ENCODE results near the gene ANKRD11.

Gene ANKRD11

DNA sequence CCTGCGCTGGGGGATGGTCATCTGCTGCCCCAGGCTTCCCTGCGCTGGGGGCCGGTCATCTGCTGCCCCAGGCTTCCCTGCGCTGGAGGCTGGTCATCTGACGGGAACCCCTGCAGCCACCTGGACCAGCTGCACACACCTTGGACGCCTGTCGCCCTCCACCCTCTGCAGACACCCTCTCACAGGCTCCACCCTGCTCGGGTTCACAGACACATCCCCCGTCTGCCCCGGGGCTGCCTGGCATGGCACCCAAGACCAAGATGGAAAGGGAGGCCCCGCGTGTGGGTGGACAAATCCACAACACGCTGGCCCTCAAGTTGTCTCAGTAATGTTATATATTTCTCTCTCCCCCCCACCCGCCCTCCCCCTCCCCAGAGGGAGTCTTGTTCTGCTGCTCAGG lies 89.6 kb downstream of the ANKRD11 start:
- TF ChIP-seq, protein P1, sequence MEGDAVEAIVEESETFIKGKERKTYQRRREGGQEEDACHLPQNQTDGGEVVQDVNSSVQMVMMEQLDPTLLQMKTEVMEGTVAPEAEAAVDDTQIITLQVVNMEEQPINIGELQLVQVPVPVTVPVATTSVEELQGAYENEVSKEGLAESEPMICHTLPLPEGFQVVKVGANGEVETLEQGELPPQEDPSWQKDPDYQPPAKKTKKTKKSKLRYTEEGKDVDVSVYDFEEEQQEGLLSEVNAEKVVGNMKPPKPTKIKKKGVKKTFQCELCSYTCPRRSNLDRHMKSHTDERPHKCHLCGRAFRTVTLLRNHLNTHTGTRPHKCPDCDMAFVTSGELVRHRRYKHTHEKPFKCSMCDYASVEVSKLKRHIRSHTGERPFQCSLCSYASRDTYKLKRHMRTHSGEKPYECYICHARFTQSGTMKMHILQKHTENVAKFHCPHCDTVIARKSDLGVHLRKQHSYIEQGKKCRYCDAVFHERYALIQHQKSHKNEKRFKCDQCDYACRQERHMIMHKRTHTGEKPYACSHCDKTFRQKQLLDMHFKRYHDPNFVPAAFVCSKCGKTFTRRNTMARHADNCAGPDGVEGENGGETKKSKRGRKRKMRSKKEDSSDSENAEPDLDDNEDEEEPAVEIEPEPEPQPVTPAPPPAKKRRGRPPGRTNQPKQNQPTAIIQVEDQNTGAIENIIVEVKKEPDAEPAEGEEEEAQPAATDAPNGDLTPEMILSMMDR (IDR thresholded peaks at IDR 0.05; ENCODE audit: low read depth, low read length, missing control alignments) = no peak
- DNase-seq (ENCODE audit: low read depth) = no peak
- no peak overlapping the region for H3K4me3 ChIP-seq (ENCODE audit: low read depth, low read length)

DNA sequence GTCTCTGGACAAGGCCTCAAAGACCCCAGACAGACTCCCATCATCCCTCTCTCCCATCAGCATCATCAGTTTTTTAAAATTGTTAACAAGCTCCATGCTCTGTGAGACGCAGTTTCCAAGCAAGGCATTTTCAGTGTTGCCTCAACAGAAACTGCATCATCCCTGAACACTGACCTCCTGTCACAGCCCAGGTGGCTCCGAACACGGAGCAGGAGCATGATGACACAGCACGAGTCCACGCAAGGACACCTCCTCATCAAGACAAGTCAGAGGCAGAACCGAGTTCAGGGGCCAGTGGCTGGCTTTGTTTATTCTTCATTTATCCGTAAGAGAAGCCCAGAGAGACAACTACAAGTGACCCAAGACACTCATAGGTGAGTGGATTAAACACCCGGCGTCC lies 91.4 kb downstream of the ANKRD11 start:
- no peak overlapping the region for H3K4me3 ChIP-seq (ENCODE audit: low read depth, low read length)
- no peak for DNase-seq (ENCODE audit: low read depth)
- TF ChIP-seq, protein P1 (IDR thresholded peaks at IDR 0.05; ENCODE audit: low read depth, low read length, missing control alignments) = no peak

DNA sequence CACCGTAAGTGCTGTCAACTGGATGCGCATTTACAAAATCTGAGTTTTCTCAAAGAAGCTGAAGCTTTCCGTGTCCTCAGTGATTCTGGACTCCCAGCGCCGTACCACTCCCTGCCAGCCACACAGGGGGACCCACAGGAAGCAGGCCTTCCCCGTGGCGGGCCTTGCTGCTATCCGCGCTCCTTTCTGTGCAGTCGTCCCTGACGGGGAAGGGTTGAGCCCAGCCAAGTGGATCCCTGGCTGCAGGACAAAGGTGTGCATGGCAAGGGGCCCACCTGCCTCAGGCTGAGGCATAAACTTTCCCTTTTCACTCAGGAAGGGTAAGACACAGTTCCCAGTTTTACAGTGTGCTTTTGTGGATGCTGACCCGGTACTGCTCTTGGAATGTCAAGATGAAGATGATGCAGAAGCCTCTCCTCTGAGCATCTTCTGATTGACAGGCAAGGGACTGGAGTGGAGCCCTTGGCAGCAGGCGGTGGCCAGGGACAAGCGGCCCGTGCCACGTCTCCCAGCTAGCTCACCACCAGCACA lies 93.0 kb downstream of the ANKRD11 start:
- TF ChIP-seq, protein P1 (IDR thresholded peaks at IDR 0.05; ENCODE audit: low read depth, low read length, missing control alignments) = no peak
- H3K4me3 ChIP-seq (ENCODE audit: low read depth, low read length) = no peak overlapping the region
- no peak for DNase-seq (ENCODE audit: low read depth)

DNA sequence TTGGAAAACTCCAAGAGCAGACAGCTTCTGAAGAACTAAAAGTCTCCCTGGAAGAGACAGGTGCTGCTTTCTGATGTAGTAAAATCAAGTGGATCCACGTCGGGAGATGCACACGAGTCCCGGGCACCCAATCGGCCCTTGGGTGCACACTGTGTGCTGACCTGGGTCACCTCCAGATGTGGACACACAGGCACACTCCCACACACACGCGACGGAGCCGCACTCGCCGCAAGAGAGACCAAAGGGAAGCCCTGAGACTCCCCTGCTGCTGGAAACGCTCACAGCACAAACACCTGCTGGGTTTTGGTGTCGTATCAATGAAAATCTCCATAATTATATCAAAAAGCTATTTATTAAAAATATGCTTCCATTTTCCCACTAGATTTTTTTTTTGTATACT lies 94.2 kb downstream of the ANKRD11 start:
- DNase-seq (ENCODE audit: low read depth) = no peak
- TF ChIP-seq, protein P1 (IDR thresholded peaks at IDR 0.05; ENCODE audit: low read depth, low read length, missing control alignments) = no peak
- no peak overlapping the region for H3K4me3 ChIP-seq (ENCODE audit: low read depth, low read length)

DNA sequence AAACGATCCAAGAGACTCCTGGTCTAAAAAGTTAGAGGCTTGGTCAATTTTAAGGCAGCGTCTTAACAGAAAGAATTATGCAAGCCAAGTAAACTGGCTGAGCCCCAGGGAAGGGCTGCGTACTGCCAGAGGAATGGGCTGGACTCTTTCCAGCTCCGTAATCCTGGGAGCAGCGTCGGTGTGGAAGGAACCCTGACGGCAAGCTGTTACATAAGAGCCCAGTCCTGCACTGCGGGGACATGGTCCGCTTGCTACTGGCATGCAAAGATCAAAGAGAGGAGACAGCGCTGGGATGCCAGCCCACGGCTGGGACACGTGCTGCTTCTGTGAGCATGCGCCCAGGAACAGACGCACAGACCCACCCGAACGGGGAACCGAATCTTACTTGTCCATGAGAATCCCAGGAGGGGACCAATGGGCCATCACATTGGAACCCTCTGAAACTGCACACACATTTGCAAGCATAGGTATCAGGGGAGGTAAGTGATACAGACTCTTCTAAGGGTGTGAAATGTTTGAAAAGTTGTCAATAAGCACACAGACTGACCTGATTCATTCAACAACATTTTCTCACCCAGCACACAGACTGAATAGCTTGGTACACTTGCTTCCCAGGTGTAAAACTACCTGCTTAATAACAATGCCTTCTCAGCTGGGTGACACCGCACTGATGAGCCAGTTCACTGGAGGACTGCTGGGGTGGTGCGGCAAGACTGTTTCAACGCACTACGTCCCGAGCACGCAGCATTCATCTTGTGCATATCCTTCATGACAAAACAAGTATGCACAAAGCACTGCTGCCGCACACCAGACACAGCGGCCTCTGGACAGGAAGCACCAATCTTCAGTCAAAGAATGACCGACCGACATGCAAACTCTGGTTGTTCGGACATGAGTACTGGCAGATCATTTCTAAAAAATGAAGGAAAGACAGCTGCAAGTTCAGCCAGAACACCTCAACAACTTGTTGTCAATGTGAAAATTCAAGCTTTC lies 94.9 kb downstream of the ANKRD11 start:
- DNase-seq (ENCODE audit: low read depth) = no peak
- TF ChIP-seq, protein P1 (IDR thresholded peaks at IDR 0.05; ENCODE audit: low read depth, low read length, missing control alignments) = no peak
- H3K4me3 ChIP-seq (ENCODE audit: low read depth, low read length) = no peak overlapping the region

DNA sequence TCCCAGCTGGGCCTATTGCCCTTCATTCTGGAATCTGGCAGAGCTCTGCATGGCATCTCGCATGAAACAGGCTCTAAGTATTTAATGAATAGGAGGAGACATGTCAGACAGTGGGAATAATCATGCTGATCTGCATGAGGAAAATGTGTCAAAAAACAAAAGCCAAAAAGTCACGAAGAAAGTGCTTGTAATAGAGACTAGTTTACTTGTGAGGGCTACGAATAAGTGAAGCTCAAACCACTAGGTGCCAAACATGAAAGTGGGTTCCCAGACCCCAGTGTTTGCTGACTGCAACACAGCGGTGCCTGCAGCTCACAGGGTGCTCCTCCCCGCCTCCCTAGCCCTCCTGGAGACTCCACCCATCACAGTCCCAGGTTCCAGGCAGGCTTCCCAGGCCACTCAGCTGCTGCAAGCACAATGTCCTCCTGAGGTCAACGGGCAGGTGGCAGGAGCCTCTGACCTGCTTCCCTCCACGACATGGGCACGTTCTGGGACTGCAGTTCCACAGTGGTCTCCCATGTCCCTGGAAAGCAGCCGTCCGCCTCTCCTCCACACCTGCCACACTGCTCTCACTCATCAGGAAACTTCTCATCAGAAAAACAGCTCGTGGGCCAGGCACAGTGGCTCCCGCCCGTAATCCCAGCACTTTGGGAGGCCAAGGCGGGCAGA lies 96.5 kb downstream of the ANKRD11 start:
- DNase-seq (ENCODE audit: low read depth) = no peak
- no peak overlapping the region for H3K4me3 ChIP-seq (ENCODE audit: low read depth, low read length)
- TF ChIP-seq, protein P1 (IDR thresholded peaks at IDR 0.05; ENCODE audit: low read depth, low read length, missing control alignments) = no peak

Data from GM12864 (cell line).